Activated CD8-positive, alpha-beta T cell treated with anti-CD3 and anti-CD28 coated beads for 36 hours (primary cell): ENCODE measurements around the gene CHSY3. TPM values are rescaled to one million over a fixed set of nuclear protein-coding genes. Genes with fewer than 3 reads are reported as not detected.

Experiments used
- ATAC-seq: fragments of 200-7000 bp; cut with Tn5 transposase; one replicate; pipeline ENCODE4 v1.10.0; 2021; ENCODE audit warnings: mild to moderate bottlenecking, moderate library complexity
- CTCF ChIA-PET: fragments of 350-600 bp; sonication (Branson Sonifier 250); formaldehyde crosslinking; loops from one replicate; lab custom pipeline; 2021; ENCODE audit warnings: antibody characterized with exemption; lab: Charles Lee
- POLR2A ChIA-PET: fragments of 350-600 bp; sonication (Branson Sonifier 250); formaldehyde crosslinking; loops from one replicate; lab custom pipeline; 2021; ENCODE audit warnings: antibody characterized with exemption; lab: Charles Lee
- DNase-seq: peaks from one replicate; pipeline ENCODE4 v3.0.0-alpha.2; 2020
- H3K27ac Mint-ChIP-seq: one replicate; pipeline ENCODE4 v1.8.0; 2021; ENCODE audit warnings: mild to moderate bottlenecking, mixed read lengths
- H3K27me3 Mint-ChIP-seq: one replicate; pipeline ENCODE4 v1.8.0; 2021; ENCODE audit warnings: mixed read lengths
- H3K36me3 Mint-ChIP-seq: one replicate; pipeline ENCODE4 v1.8.0; 2021; ENCODE audit warnings: low read depth, mixed read lengths
- H3K4me1 Mint-ChIP-seq: one replicate; pipeline ENCODE4 v1.8.0; 2021; ENCODE audit warnings: low read depth, mixed read lengths
- H3K4me3 Mint-ChIP-seq: one replicate; pipeline ENCODE4 v1.8.0; 2021; ENCODE audit warnings: mild to moderate bottlenecking, moderate library complexity, mixed read lengths
- H3K9me3 Mint-ChIP-seq: one replicate; pipeline ENCODE4 v1.8.0; 2021; ENCODE audit warnings: mixed read lengths
- intact Hi-C: fragments of 100-400 bp; cut with micrococcal nuclease; formaldehyde crosslinking; loops from one replicate; pipeline ENCODE4 v1.10.0; 2022
- total RNA-seq, 2 experiments: library from RNA; stranded (reverse); gene quantifications; one replicate each; pipeline ENCODE4 v1.2.3, GENCODE V29; 2021
- TF ChIP-seq, protein P1 (sequence below): fragments of 200-600 bp; IDR thresholded peaks from one replicate; pipeline ENCODE4 v1.8.0; 2022; ENCODE audit warnings: antibody characterized with exemption, mild to moderate bottlenecking

CHSY3 gene
- total RNA-seq, 2 experiments from 2014 or later: not detected

DNA sequence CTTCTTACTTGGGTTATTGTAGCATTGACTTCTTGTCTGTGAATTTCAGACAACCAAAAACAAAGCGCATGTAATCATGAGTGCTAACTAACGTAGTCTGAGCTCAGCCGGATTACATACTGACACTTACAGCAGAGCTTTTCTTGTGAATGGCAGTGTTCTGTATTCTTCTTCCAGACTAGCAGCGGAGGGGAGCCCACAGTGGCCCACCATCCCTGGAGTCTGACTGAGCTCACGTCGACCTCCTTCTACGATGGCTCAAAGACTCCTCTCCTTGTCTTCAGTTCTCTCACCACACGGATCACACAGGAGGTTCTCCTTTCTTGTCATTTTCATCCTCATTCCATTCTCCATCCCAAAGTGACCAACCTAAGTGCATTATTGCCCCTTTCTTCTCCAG, 211.4 kb downstream of the CHSY3 start:
- intact Hi-C loops: no loop called here
- ATAC-seq: no peak
- no peaks in the 10 kb centered on the region for H3K36me3 Mint-ChIP-seq

DNA sequence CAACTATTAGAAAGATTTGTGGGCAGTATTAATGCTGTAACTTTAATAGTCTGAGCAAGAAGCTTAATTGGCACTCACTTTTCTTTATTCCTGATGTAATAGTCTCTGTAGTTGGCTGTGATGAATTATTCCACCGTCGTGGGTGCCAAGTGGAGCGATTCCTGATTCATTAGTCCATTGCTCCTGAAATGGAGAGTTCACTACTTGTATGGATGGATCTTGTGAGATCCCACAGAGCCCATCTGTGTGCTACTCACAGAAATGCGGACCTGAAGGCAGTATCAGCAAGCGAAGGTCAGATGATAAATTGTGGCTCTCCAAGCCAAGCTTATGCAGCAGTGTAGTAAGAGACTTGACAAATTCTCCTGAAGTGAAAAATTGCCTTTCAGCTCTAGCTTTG, 212.2 kb downstream of the CHSY3 start:
- ATAC-seq: no peak

More for the DNA sequence above, 211.4 kb downstream of the CHSY3 start:
- Mint-ChIP-seq H3K4me3 (no peak overlapping the region), H3K27me3 (peaks cover 6% of the 10 kb centered on the region), H3K4me1 (no peaks in the 10 kb centered on the region), H3K27ac (no peak overlapping the region), H3K9me3 (no peaks in the 10 kb centered on the region)
- TF ChIP-seq, protein P1, sequence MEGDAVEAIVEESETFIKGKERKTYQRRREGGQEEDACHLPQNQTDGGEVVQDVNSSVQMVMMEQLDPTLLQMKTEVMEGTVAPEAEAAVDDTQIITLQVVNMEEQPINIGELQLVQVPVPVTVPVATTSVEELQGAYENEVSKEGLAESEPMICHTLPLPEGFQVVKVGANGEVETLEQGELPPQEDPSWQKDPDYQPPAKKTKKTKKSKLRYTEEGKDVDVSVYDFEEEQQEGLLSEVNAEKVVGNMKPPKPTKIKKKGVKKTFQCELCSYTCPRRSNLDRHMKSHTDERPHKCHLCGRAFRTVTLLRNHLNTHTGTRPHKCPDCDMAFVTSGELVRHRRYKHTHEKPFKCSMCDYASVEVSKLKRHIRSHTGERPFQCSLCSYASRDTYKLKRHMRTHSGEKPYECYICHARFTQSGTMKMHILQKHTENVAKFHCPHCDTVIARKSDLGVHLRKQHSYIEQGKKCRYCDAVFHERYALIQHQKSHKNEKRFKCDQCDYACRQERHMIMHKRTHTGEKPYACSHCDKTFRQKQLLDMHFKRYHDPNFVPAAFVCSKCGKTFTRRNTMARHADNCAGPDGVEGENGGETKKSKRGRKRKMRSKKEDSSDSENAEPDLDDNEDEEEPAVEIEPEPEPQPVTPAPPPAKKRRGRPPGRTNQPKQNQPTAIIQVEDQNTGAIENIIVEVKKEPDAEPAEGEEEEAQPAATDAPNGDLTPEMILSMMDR: no peak
- ChIA-PET CTCF (no interaction called here), POLR2A (no interaction called here)
- no peak for DNase-seq

DNA sequence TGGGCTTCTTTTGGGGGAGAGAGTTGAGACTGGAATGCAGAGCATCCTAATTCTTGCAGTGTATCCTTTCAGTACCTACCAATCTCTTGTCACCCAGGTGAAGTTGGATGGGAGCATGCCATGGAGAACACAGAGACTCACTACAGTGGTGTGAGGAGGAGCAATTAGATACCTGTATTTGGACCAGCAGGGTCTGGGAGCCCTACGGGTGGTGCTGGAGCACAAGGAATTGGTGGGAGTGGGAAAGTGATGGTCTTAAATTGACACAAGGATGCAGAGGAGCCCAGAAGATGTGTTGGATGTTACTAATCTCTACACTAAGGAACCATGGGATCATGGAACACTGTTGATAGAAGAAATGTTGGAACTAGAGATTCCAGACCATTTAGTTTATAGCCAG, 212.7 kb downstream of the CHSY3 start:
- ChIA-PET CTCF (interaction anchor here (1.1 kb wide), 1 partner anchor 8 kb away, joined by 3 read pairs; no protein-coding TSS in a partner anchor), POLR2A (no interaction called here)
- DNase-seq: no peak
- Mint-ChIP-seq H3K9me3 (no peaks in the 10 kb centered on the region), H3K4me1 (no peaks in the 10 kb centered on the region), H3K27ac (no peak overlapping the region), H3K27me3 (peaks cover 3% of the 10 kb centered on the region), H3K4me3 (no peak overlapping the region), H3K36me3 (no peaks in the 10 kb centered on the region)
- no peak for ATAC-seq
- intact Hi-C loops: no loop called here
- TF ChIP-seq, protein P1: no peak

More for the DNA sequence above, 212.2 kb downstream of the CHSY3 start:
- ChIA-PET POLR2A (no interaction called here), CTCF (interaction anchor here (1.1 kb wide), 1 partner anchor 9 kb away, joined by 3 read pairs; no protein-coding TSS in a partner anchor)
- TF ChIP-seq, protein P1: no peak
- Mint-ChIP-seq H3K4me1 (no peaks in the 10 kb centered on the region), H3K9me3 (no peaks in the 10 kb centered on the region), H3K36me3 (no peaks in the 10 kb centered on the region), H3K27me3 (peaks cover 3% of the 10 kb centered on the region), H3K4me3 (no peak overlapping the region), H3K27ac (no peak overlapping the region)
- intact Hi-C loops: no loop called here
- DNase-seq: no peak

DNA sequence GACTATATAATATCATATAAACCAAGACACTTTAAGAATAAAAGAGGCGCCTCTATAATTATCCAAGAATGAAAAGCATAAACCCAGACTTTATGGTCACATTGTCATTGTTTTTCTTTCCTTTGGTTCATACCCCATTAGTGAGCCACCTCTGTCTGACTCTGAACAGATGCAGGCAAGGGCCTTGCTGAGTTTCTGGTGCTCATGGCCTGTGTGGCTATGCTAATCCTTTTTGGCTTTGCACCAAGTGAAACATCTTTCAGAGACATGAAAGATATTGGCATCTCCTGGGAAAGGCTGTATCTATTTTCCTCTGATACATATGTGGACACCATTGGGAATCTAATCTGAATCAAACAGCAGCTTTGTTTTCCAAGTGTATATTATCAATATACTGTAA, 222.5 kb downstream of the CHSY3 start:
- Mint-ChIP-seq H3K36me3 (no peaks in the 10 kb centered on the region), H3K27ac (no peak overlapping the region), H3K4me3 (no peak overlapping the region), H3K4me1 (no peaks in the 10 kb centered on the region), H3K27me3 (peaks cover 1% of the 10 kb centered on the region), H3K9me3 (no peaks in the 10 kb centered on the region)
- TF ChIP-seq, protein P1: no peak
- no peak for DNase-seq
- POLR2A ChIA-PET: no interaction called here
- no peak for ATAC-seq
- intact Hi-C loops: no loop called here
- CTCF ChIA-PET: no interaction called here

DNA sequence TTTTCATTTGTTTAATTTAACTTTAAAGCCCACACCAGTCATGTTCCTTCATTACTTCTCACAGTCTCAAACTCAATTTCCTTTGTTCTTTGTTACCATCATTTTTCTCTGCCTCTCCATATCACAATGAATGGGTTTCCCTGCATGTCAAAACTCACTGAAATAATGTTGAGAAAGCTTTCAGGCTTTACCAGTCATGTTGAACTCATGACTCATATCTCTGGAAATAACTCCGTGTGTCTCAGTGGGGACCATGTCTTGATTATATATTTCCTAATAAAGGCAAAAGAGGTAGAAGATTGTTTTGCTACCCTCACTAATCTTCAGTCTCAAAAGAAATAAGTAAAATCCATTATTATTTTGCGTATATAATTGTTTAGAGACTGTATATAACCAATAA, 231.2 kb downstream of the CHSY3 start:
- ATAC-seq: no peak

More for the DNA sequence above, 231.2 kb downstream of the CHSY3 start:
- no peak for DNase-seq
- POLR2A ChIA-PET: no interaction called here
- H3K4me3 Mint-ChIP-seq: no peak overlapping the region
- TF ChIP-seq, protein P1: no peak
- H3K4me1 Mint-ChIP-seq: no peaks in the 10 kb centered on the region
- CTCF ChIA-PET: no interaction called here
- no peaks in the 10 kb centered on the region for H3K9me3 Mint-ChIP-seq
- intact Hi-C loops: no loop called here
- H3K27ac Mint-ChIP-seq: no peak overlapping the region
- H3K27me3 Mint-ChIP-seq: peaks cover 5% of the 10 kb centered on the region
- no peaks in the 10 kb centered on the region for H3K36me3 Mint-ChIP-seq
